CD4-positive, alpha-beta memory T cell (primary cell): ENCODE results near the gene AP3D1. TPM values are rescaled to one million over a fixed set of nuclear protein-coding genes. Genes with fewer than 3 reads are reported as not detected.
"Not testable (repeated sequence)": the region's sequence is repeated elsewhere in the genome, so short reads cannot be mapped to it uniquely, and the experiment has no call there.

ENCODE experiments used
- CTCF ChIA-PET: fragments of 350-600 bp; sonication (Branson Sonifier 250); formaldehyde crosslinking; loops from one replicate; lab custom pipeline; 2021; ENCODE audit warnings: inconsistent platforms; ENCODE audit not compliant: partially characterized antibody; lab: Charles Lee
- POLR2A ChIA-PET: fragments of 350-600 bp; sonication (Branson Sonifier 250); formaldehyde crosslinking; loops from one replicate; lab custom pipeline; 2021; ENCODE audit not compliant: partially characterized antibody; lab: Charles Lee
- DNase-seq, 5 donors: peaks; one replicate each; pipeline versions ENCODE4 v3.0.0 to v3.0.0-alpha.2; 2020 to 2022; ENCODE audit warnings: mixed read lengths in 1 of 5
- H3K27ac ChIP-seq: one replicate; pipeline ENCODE4 v1.7.0; 2013; ENCODE audit warnings: low read depth, low read length
- H3K27me3 ChIP-seq: 2 replicates; pipeline ENCODE4 v1.7.0; 2013; ENCODE audit warnings: mild to moderate bottlenecking, low read length, moderate library complexity; ENCODE audit not compliant: insufficient read depth
- H3K36me3 ChIP-seq: 2 replicates; pipeline ENCODE4 v1.7.0; 2013; ENCODE audit warnings: mild to moderate bottlenecking, low read length, moderate library complexity; ENCODE audit not compliant: insufficient read depth
- H3K4me1 ChIP-seq: 2 replicates; pipeline ENCODE4 v1.7.0; 2013; ENCODE audit warnings: mild to moderate bottlenecking, low read length, moderate library complexity; ENCODE audit not compliant: insufficient read depth
- H3K4me3 ChIP-seq, 2 donors: one replicate each; pipeline ENCODE4 v1.7.0; 2013; ENCODE audit warnings: low read length in 2 of 2, mild to moderate bottlenecking in 1 of 2
- H3K9me3 ChIP-seq, 2 donors: one replicate each; pipeline ENCODE4 v1.7.0; 2013; ENCODE audit warnings: low read length in 2 of 2, control low read depth in 1 of 2; ENCODE audit not compliant: control insufficient read depth in 1 of 2
- H3K27ac Mint-ChIP-seq, 7 donors: one replicate each; pipeline ENCODE4 v1.8.0; 2020 to 2021; ENCODE audit warnings: mixed read lengths in 7 of 7, mild to moderate bottlenecking in 6 of 7, inconsistent platforms in 3 of 7, moderate library complexity in 3 of 7
- H3K27me3 Mint-ChIP-seq, 2 donors: one replicate each; pipeline ENCODE4 v1.8.0; 2020 to 2021; ENCODE audit warnings: mixed read lengths in 2 of 2
- H3K36me3 Mint-ChIP-seq, 2 donors: one replicate each; pipeline ENCODE4 v1.8.0; 2020 to 2021; ENCODE audit warnings: mixed read lengths in 2 of 2, inconsistent platforms in 1 of 2, mild to moderate bottlenecking in 1 of 2
- H3K4me1 Mint-ChIP-seq, 4 donors: one replicate each; pipeline ENCODE4 v1.8.0; 2020 to 2021; ENCODE audit warnings: mixed read lengths in 4 of 4, mild to moderate bottlenecking in 1 of 4
- H3K4me3 Mint-ChIP-seq, 8 donors: one replicate each; pipeline ENCODE4 v1.8.0; 2020 to 2021; ENCODE audit warnings: mixed read lengths in 8 of 8, mild to moderate bottlenecking in 7 of 8, moderate library complexity in 6 of 8, inconsistent platforms in 3 of 8
- H3K9me3 Mint-ChIP-seq, 8 donors: one replicate each; pipeline ENCODE4 v1.8.0; 2020 to 2021; ENCODE audit warnings: mixed read lengths in 8 of 8, mild to moderate bottlenecking in 5 of 8, inconsistent platforms in 3 of 8, moderate library complexity in 1 of 8
- intact Hi-C: fragments of 100-400 bp; cut with micrococcal nuclease; formaldehyde crosslinking; loops from one replicate; pipeline ENCODE4 v1.15.1; 2023
- polyA plus RNA-seq, 2 donors: library from polyadenylated mRNA; unstranded; fragments of 300-500 nt; fragmentation: Illumina TruSeq; gene quantifications; one replicate each; pipeline ENCODE4 v1.2.3, GENCODE V29; 2021
- total RNA-seq, 2 experiments: library from RNA; stranded (reverse); gene quantifications; one replicate each; pipeline ENCODE4 v1.2.3, GENCODE V29; 2021

The AP3D1 gene
- total and polyA plus RNA-seq, 4 experiments from 2014 or later: 6.7 to 87.2 (median 69.8) TPM

DNA sequence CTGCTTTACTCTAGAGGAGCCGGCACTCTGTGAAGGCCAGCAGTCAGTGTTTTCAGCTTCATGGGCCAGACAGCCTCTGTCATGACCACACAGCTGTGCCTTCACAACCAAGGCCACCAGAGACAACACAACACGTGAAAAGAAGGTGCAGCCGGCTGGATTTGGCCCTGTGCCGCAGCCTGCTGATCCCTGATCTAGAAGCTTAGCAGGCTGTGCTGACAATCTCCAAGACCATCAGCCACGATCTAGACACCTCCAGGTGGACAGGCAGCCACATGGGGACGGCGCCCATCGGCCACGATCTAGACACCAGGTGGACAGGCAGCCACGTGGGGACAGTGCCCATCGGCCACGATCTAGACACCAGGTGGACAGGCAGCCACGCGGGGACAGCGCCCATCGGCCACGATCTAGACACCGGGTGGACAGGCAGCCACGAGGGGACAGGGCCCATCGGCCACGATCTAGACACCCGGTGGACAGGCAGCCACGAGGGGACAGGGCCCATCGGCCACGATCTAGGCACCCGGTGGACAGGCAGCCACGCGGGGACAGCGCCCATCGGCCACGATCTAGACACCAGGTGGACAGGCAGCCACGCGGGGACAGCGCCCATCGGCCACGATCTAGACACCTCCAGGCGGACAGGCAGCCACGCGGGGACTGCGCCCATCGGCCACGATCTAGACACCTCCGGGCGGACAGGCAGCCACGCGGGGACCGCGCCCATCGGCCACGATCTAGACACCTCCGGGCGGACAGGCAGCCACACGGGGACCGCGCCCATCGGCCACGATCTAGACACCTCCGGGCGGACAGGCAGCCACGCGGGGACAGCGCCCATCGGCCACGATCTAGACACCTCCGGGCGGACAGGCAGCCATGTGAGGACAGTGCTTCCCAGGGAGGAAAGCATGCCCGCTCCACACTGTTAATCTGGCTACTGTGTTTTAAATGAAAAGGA, 20.1 kb downstream of the AP3D1 start:
- H3K4me3 ChIP-seq, H3K27me3 ChIP-seq, H3K27ac ChIP-seq, H3K4me3 Mint-ChIP-seq, H3K4me1 ChIP-seq, H3K9me3 Mint-ChIP-seq, H3K4me1 Mint-ChIP-seq, H3K9me3 ChIP-seq, intact Hi-C loops, CTCF ChIA-PET, H3K27me3 Mint-ChIP-seq, DNase-seq: not testable (repeated sequence)
- Mint-ChIP-seq H3K27ac (peak overlapping the region in 1 of 7 donors; percentile 6), H3K36me3 (peaks cover 9 to 28% of the 10 kb centered on the region in 2 donors)
- peaks cover 45% of the 10 kb centered on the region for H3K36me3 ChIP-seq
- POLR2A ChIA-PET: interaction anchor here (1.5 kb wide), 1 partner anchor 7 kb away, joined by 5 read pairs; no protein-coding TSS in a partner anchor

DNA sequence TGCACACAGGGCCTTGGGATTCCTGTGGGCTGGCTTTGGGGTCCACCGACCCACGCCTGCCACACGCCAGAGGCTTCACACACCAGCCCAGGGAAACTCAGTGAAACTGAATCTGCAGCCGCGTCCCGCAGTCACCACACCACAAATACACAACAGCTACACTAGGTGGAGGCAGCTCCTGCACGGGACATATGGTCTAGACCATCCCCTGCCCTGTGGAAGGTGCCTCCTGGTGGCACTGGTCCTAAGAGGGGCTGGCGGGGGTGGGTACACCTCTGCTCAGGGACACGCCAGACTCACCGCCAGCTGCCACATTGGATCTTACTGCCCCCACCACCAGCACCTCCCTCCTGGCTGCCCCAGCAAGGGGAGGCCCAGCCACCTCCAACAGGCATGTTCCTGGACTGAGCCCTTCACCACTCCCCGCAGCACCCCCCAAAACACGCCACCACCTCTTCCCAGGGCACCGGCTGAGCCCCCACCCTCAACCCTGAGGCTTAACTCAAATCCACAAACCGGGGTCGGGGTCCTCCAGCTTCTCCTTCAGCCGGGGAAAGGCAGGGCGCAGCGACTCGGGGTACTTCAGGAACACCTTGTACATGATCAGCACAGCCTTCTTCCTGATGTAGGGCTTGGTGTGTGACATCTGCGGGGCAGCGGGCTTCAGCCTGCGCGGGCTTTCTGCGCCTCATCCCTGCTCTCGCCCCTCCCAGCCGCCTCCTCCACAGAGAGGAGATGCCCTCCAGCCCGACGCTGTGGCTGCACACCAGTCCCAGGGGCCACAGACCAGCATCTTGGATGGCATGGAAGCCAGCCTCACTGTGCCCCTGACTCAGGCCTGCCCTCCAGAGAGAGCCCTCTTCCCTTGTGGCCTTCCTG, 21.2 kb downstream of the AP3D1 start:
- Histone ChIP-seq H3K4me3 (no peak overlapping the region), H3K4me1 (no peaks in the 10 kb centered on the region), H3K36me3 (peaks cover 40% of the 10 kb centered on the region), H3K27ac (no peak overlapping the region), H3K27me3 (no peaks in the 10 kb centered on the region), H3K9me3 (no peaks in the 10 kb centered on the region)
- Mint-ChIP-seq H3K9me3 (no peaks in the 10 kb centered on the region), H3K4me1 (peaks cover 0 to 1% (median 0%) of the 10 kb centered on the region in 4 donors), H3K27ac (peak overlapping the region in 1 of 7 donors; percentile 24), H3K36me3 (peaks cover 13 to 33% of the 10 kb centered on the region in 2 donors), H3K4me3 (no peak overlapping the region), H3K27me3 (no peaks in the 10 kb centered on the region)
- ChIA-PET CTCF (interaction anchor here (0.6 to 1.0 kb wide), 3 partner anchors 25 to 206 kb away, joined by 3 read pairs; no protein-coding TSS in a partner anchor), POLR2A (no interaction called here)
- DNase-seq: no peak
- intact Hi-C loops: no loop called here

DNA sequence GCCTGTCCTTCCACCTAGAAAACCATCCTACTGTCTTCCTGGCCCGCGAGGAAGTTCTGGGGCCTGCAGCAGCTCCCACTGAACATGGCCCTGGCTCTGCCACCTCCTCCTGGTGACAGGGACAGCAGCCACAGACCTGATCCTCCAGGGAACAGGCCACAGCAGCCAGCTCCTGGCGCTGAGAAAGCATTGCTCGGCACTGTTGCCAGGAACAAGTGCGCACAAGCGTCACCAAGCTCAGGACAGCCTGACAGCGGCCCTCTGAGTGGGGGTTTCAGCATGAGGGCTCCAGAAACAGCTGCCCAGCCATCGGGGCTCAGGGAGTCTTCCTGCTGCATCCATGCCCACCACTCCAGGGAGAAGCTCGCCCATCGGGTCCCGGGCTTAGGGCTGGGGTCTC, 21.9 kb downstream of the AP3D1 start:
- ChIA-PET POLR2A (no interaction called here), CTCF (interaction anchor here (0.6 to 1.0 kb wide), 3 partner anchors 26 to 206 kb away, joined by 3 read pairs; no protein-coding TSS in a partner anchor)
- Histone ChIP-seq H3K4me3 (no peak overlapping the region), H3K27ac (no peak overlapping the region), H3K9me3 (no peaks in the 10 kb centered on the region), H3K4me1 (no peaks in the 10 kb centered on the region), H3K36me3 (peaks cover 40% of the 10 kb centered on the region), H3K27me3 (no peaks in the 10 kb centered on the region)
- no peak for DNase-seq
- Mint-ChIP-seq H3K27me3 (no peaks in the 10 kb centered on the region), H3K9me3 (no peaks in the 10 kb centered on the region), H3K4me3 (no peak overlapping the region), H3K36me3 (peaks cover 13 to 35% of the 10 kb centered on the region in 2 donors), H3K27ac (no peak overlapping the region), H3K4me1 (peaks cover 0 to 1% (median 0%) of the 10 kb centered on the region in 4 donors)
- intact Hi-C loops: no loop called here

DNA sequence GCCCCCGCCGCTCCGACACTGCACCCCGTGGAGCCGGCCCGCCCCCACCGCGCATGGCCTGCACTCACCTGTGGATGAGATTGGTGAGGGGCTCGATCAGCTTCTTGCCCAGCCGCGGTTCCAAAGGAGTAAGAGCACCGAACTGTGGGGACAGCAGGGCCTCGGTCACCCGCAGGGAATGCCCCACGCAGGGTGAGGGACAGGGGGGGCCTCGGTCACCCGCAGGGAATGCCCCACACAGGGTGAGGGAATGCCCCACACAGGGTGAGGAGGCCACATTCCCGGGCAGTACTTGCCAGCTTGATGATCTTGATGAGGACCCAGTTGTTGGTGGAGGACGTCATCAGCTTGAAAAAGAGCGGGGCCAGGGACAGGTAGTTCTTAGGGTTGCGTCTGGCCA, 22.3 kb downstream of the AP3D1 start:
- no peaks in the 10 kb centered on the region for H3K9me3 Mint-ChIP-seq
- H3K36me3 Mint-ChIP-seq: peaks cover 13 to 38% of the 10 kb centered on the region in 2 donors
- no peak overlapping the region for H3K4me3 ChIP-seq
- DNase-seq: no peak
- no peaks in the 10 kb centered on the region for H3K27me3 Mint-ChIP-seq
- no peak overlapping the region for H3K27ac ChIP-seq
- H3K36me3 ChIP-seq: peaks cover 40% of the 10 kb centered on the region
- no peaks in the 10 kb centered on the region for H3K9me3 ChIP-seq
- H3K4me3 Mint-ChIP-seq: no peak overlapping the region
- ChIA-PET POLR2A (no interaction called here), CTCF (interaction anchor here (1.0 kb wide), 1 partner anchor 27 kb away, joined by 3 read pairs; no protein-coding TSS in a partner anchor)
- no peak overlapping the region for H3K27ac Mint-ChIP-seq
- intact Hi-C loops: no loop called here
- H3K27me3 ChIP-seq: no peaks in the 10 kb centered on the region
- H3K4me1 Mint-ChIP-seq: peaks cover 0 to 1% (median 0%) of the 10 kb centered on the region in 4 donors
- H3K4me1 ChIP-seq: no peaks in the 10 kb centered on the region

DNA sequence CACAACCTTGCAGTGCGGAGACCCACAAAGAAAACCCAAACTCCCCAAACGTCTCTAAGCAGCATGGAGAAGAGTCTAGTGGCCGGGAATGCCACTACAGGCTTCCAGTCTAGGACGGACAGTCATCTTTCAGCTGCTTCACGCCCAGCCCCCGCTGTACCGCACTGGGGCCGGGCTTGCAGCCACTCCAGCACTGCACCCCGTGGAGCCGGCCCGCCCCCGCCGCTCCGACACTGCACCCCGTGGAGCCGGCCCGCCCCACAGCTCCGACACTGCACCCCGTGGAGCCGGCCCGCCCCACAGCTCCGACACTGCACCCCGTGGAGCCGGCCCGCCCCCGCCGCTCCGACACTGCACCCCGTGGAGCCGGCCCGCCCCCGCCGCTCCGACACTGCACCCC, 23.1 kb downstream of the AP3D1 start:
- H3K27me3 ChIP-seq, H3K4me1 ChIP-seq, POLR2A ChIA-PET, CTCF ChIA-PET, H3K9me3 ChIP-seq, H3K4me3 ChIP-seq, H3K27ac ChIP-seq, H3K9me3 Mint-ChIP-seq, H3K27me3 Mint-ChIP-seq, intact Hi-C loops, H3K4me1 Mint-ChIP-seq, DNase-seq, H3K4me3 Mint-ChIP-seq, H3K27ac Mint-ChIP-seq: not testable (repeated sequence)
- peaks cover 40% of the 10 kb centered on the region for H3K36me3 ChIP-seq
- peaks cover 12 to 37% of the 10 kb centered on the region in 2 donors for H3K36me3 Mint-ChIP-seq

DNA sequence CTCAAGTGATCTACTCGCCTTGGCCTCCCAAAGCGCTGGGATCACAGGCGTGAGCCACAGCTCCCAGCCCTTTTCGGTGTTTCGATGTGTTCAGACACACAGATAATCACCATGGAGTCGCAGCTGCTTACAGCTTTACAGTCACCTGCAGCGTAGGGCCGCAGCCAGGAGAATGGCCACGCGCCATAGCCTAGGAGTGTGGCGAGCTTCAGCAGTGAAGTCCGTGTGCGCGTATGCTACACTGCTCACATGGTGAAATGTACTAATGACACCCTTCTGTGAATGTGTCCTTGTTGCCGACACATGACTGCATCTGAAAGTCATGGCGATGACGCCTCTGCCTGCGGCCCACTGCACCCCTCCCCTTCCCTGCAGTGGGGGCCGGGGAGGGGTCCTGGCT, 23.6 kb downstream of the AP3D1 start:
- H3K9me3 ChIP-seq: no peaks in the 10 kb centered on the region
- no peak overlapping the region for H3K27ac ChIP-seq
- H3K4me3 Mint-ChIP-seq: no peak overlapping the region
- no peaks in the 10 kb centered on the region for H3K9me3 Mint-ChIP-seq
- H3K36me3 ChIP-seq: peaks cover 40% of the 10 kb centered on the region
- peaks cover 9 to 34% of the 10 kb centered on the region in 2 donors for H3K36me3 Mint-ChIP-seq
- H3K27me3 ChIP-seq: no peaks in the 10 kb centered on the region
- CTCF ChIA-PET: no interaction called here
- no peaks in the 10 kb centered on the region for H3K4me1 Mint-ChIP-seq
- H3K27ac Mint-ChIP-seq: no peak overlapping the region
- H3K27me3 Mint-ChIP-seq: no peaks in the 10 kb centered on the region
- no peaks in the 10 kb centered on the region for H3K4me1 ChIP-seq
- POLR2A ChIA-PET: no interaction called here
- DNase-seq: no peak
- intact Hi-C loops: no loop called here
- no peak overlapping the region for H3K4me3 ChIP-seq
